ENCODE data around the gene THSD7A. TPM values are rescaled to one million over a fixed set of nuclear protein-coding genes. Genes with fewer than 3 reads are reported as not detected.

THSD7A gene
- total and polyA plus RNA-seq, 2 of the 8 experiments (the other 6 are each of a cell fraction or from before 2014, with no cell fraction given) = 0.44 to 1.2 TPM

- Histone ChIP-seq H4K8ac (ENCODE audit: extremely low read depth, insufficient read depth, low read length) (no peak overlapping the region), H2AK5ac (ENCODE audit: low read depth, low read length) (no peak overlapping the region), H3K9me3 (ENCODE audit: insufficient read depth in 2 of 2, low read depth in 1 of 2, low read length in 1 of 2) (no peaks in the 10 kb centered on the region), H2BK12ac (ENCODE audit: low read depth, low read length) (no peak overlapping the region), H3K23ac (ENCODE audit: insufficient read length) (no peak overlapping the region), H2AFZ (ENCODE audit: low read length) (no peak overlapping the region), H2BK20ac (ENCODE audit: low read length) (no peak overlapping the region), H2BK120ac (replicated peaks; ENCODE audit: low read depth, low read length) (no peak overlapping the region), H2BK5ac (ENCODE audit: low read depth, low read length) (no peak overlapping the region), H2BK15ac (ENCODE audit: low read length) (no peak overlapping the region), H3K36me3 (ENCODE audit: control insufficient read depth in 2 of 4, insufficient read depth in 4 of 4, low read length in 3 of 4) (no peaks in the 10 kb centered on the region), H3K14ac (ENCODE audit: insufficient read length) (no peak overlapping the region), H3K27ac (ENCODE audit: low read depth, low read length) (no peak overlapping the region), H3K18ac (ENCODE audit: extremely low read depth, low read length) (no peak overlapping the region), H4K5ac (ENCODE audit: insufficient read length, low read depth, low read length) (no peak overlapping the region), H3K4me1 (replicated peaks in 1 of 4; ENCODE audit: control insufficient read depth in 3 of 4, insufficient read depth in 4 of 4, low read length in 3 of 4) (no peaks in the 10 kb centered on the region), H3K79me1 (ENCODE audit: low read depth, low read length) (no peaks in the 10 kb centered on the region), H3K4me2 (ENCODE audit: insufficient read depth in 1 of 2, low read depth in 2 of 2, low read length in 2 of 2) (no peak overlapping the region), H3K4me3 (ENCODE audit: extremely low read depth in 1 of 4, insufficient read depth in 2 of 4, low read depth in 3 of 4, low read length in 4 of 4) (no peak overlapping the region), H4K20me1 (replicated peaks in 1 of 2; ENCODE audit: control insufficient read depth in 1 of 2, insufficient read depth in 2 of 2, low read length in 2 of 2) (no peaks in the 10 kb centered on the region), H3K27me3 (replicated peaks in 1 of 4; ENCODE audit: control insufficient read depth in 3 of 4, extremely low read depth in 1 of 4, insufficient read depth in 3 of 4, low read length in 3 of 4) (no peaks in the 10 kb centered on the region), H3K9ac (replicated peaks in 1 of 4; ENCODE audit: extremely low read depth in 1 of 4, low read depth in 3 of 4, low read length in 3 of 4) (no peak overlapping the region), H3K56ac (replicated peaks; ENCODE audit: insufficient read length, low read depth, low read length) (no peak overlapping the region), H4K91ac (replicated peaks; ENCODE audit: insufficient read length, low read length) (no peak overlapping the region), H3K4ac (replicated peaks; ENCODE audit: insufficient read length, low read depth, low read length) (no peak overlapping the region), H3K23me2 (ENCODE audit: low read depth, low read length) (no peaks in the 10 kb centered on the region; the same call in 1 of the 2 replicates), H3K79me2 (ENCODE audit: control insufficient read depth in 1 of 2, insufficient read depth in 2 of 2, low read length in 2 of 2) (no peaks in the 10 kb centered on the region)
- no peak for FAIRE-seq
- no peak for DNase-seq (ENCODE audit: low read depth in 1 of 2, low spot score in 2 of 2)
- ChIA-PET CTCF (ENCODE audit: partially characterized antibody) (no interaction called here), POLR2A (ENCODE audit: partially characterized antibody) (no interaction called here)
- WGBS, 2 experiments (ENCODE audit: extremely low coverage in 1 of 2, insufficient coverage in 1 of 2, insufficient read length in 1 of 2, insufficient replicate concordance in 2 of 2, low coverage in 1 of 2, low lambda C conversion rate in 2 of 2, missing lambda C conversion rate in 1 of 2) = 81% methylated on average over 2 of the region's 2 CpGs; no CpG with 5 or more reads in 1 of the 2 experiments
- TF ChIP-seq EP300 (IDR thresholded peaks at IDR 0.05; ENCODE audit: borderline replicate concordance in 1 of 2, low read depth in 2 of 2, low read length in 2 of 2) = no peak
- TF ChIP-seq TAF7 (optimal IDR thresholded peaks at IDR 0.05; ENCODE audit: borderline replicate concordance, low read depth, low read length) = no peak
- no peak for TF ChIP-seq GTF2F1 (IDR thresholded peaks at IDR 0.05; ENCODE audit: borderline replicate concordance, low read depth, low read length)
- TF ChIP-seq TBP (IDR thresholded peaks at IDR 0.05; ENCODE audit: low read depth, low read length) = no peak
- TF ChIP-seq RFX5 (IDR thresholded peaks at IDR 0.05; ENCODE audit: borderline replicate concordance, low read depth, low read length) = no peak
Observed at GRCh38 chr7:11758627-11759111, 73.3 kb downstream of the THSD7A start.

Measured in H1 (cell line).